HG03025 (cell line): ENCODE measurements around the gene FMNL1.

Source experiments
- ATAC-seq: cut with Tn5 transposase; IDR thresholded peaks from one replicate; pipeline ENCODE4 v1.9.1; 2021; ENCODE audit warnings: mild to moderate bottlenecking, moderate library complexity; ENCODE audit not compliant: unreplicated experiment, low FRiP score

FMNL1 gene

DNA sequence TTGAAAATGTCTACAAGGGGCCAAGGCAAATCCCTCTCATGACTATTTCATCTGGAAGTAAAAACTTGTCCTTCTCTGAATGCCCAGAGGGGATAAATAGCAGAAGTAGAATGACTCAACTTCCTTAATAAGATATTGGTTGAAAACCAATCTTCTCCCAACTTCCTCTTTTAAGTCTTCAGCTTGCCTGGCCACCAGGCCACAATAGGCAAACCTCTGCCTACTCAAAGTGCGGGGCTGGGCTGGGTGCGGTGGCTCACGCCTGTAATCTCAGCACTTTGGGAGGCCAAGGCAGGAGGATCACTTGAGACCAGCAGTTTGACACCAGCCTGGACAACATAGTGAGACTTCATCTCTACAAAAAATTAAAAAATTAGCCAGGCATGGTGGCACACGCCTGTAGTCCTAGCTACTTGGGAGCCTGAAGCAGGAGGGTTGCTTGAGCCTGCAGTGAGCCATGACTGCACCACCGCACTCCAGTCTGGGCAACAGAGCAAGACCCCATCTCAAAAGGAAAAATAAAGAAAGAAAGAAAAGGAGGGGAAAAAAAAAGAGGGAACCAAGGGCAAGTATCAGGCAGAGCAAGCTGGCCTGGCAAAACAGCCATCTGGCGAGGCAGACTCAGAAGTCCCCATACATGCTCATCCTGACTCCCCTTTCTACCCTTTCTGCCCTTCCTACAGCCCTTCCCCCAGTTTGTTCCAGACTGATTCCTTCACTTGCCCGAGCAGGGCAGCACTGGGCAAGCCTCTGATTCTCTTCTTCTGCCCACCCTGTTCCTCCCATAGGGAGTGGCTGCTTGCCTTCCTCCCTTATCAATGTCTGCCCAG, 74.5 kb downstream of the FMNL1 start:
- no peak for ATAC-seq

DNA sequence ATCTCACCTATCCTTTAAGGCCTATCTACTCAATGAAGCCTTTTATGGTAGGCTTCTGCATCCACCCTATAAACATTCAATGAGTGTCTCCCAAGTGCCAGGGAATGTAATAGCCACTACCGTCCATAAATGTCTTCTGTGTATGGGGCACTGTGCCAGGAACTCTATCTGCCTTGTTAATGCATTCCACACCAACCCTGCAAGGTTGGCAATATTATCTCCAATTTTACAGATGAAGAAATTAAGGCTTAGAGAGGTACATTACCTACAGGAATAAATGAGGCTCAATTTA, 75.1 kb downstream of the FMNL1 start:
- no peak for ATAC-seq
